ENCODE measurements around the gene CDX1.

The CDX1 gene

DNA sequence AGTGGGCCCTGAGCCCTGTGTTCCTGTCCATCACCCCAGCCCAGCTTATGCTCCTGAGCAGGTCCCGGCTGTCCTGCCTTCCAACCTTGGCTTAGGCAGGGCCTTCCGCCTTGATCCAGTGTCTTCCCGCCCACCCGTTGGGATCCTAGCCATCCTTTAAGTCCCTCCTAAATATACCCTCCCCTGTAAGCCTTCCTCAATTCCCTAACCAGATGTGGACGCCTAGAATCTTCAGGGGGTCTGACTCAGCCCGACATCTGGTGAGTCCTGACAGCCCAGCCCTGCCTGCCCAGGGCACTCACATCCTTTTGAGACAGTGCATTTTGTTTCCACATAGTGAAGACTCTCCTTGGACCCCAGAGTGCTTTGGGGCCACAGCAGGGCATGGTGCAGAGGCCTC, 47.0 kb downstream of the CDX1 start:
- no peak for TF ChIP-seq CTCF (IDR thresholded peaks at IDR 0.05; ENCODE audit: borderline replicate concordance, insufficient read depth, low read depth, low read length)
- H3K4me3 ChIP-seq (ENCODE audit: low read depth, low read length), result no peak overlapping the region

DNA sequence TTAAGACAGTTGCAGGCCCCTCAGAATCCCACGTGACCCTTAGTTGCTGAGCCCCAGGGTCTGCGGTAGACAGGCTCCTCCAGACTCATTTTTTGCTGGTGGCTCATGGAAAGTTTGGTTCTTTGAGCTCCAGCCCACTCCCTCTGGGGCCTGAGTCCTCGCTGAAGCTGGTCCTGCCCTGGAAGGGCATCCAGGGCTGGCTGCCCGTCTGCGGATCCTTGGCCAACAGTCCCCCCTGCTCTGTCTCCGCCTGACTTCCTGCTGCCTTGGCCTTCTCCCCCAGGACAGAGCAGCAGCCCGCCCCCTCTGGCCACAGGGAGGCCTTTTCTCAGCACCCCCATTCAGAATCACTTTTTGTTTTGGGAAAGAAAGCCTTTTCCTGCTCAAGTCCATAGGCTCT, 47.7 kb downstream of the CDX1 start:
- TF ChIP-seq CTCF (IDR thresholded peaks at IDR 0.05; ENCODE audit: borderline replicate concordance, insufficient read depth, low read depth, low read length), result no peak
- H3K4me3 ChIP-seq (ENCODE audit: low read depth, low read length), result no peak overlapping the region

- TF ChIP-seq CTCF (IDR thresholded peaks at IDR 0.05; ENCODE audit: borderline replicate concordance, insufficient read depth, low read depth, low read length), result no peak
- no peak overlapping the region for H3K4me3 ChIP-seq (ENCODE audit: low read depth, low read length)
These were observed 49.7 kb downstream of the CDX1 start for GRCh38 chr5:150215979-150216944.

DNA sequence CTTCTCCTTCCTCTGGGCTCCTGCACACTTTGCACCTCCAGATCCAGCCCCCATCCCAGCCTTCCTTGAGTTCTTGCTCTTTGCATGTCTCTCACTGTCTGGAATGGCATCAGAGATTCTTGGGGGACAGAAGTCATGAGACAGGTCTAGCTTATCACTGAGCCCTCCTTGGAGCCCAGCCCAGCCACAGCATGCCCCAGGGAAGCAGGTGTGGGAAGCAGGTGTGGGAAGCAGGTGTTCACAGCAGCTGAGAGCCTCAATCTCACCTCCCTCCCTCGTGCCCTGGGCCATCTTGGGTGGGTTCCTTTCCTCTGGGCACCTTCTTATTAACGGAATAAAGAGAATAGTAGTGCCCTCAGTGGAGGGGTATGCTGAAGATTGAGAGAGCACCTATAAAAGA, 50.5 kb downstream of the CDX1 start:
- no peak for TF ChIP-seq CTCF (IDR thresholded peaks at IDR 0.05; ENCODE audit: borderline replicate concordance, insufficient read depth, low read depth, low read length)
- no peak overlapping the region for H3K4me3 ChIP-seq (ENCODE audit: low read depth, low read length)

DNA sequence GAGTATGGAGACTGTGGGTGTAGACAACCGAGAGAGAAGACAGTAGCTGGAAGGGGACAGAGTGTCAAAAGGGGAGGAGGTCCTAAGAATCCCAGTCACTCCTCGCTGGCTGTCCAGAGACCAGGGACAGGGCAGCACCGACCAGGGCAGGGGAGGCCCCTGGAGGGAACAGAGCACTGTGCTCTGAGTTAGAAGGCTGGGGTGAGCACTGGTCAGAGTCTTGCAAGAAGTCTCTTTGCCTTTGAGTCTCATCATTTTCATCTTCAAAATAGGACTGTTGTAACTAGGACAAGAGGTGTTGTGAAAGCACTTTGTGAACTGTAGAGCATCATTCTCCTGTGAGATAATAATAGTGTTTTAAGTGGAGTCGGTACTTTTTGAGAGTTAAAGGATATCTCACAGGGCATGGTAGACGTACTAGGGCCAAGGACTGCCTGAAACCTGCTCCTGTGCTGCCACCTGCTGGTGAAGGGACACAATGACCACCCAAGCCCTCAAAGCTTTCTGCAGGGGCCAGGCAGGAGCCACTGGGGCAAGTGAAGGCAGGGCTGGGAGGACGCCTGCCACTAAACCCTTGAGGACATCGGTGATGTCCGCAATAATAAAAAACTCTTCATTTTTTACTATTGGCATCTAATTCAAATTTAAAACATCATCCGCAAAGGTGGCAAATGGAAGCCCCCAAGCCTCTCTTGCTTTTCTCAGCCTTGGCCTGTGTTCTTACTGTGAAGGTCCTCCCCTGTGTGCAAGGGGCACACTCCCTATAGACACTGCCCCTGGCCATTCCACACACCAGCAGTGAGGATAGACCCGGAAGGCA, 51.5 kb downstream of the CDX1 start:
- peak; percentile 83 for TF ChIP-seq CTCF (IDR thresholded peaks at IDR 0.05; ENCODE audit: borderline replicate concordance, insufficient read depth, low read depth, low read length)
- H3K4me3 ChIP-seq (ENCODE audit: low read depth, low read length), result no peak overlapping the region

- no peak for TF ChIP-seq CTCF (IDR thresholded peaks at IDR 0.05; ENCODE audit: borderline replicate concordance, insufficient read depth, low read depth, low read length)
- no peak overlapping the region for H3K4me3 ChIP-seq (ENCODE audit: low read depth, low read length)
These were observed 52.1 kb downstream of the CDX1 start for GRCh38 chr5:150218693-150219035.
